Omental fat pad (tissue), 4 donors: ENCODE results near the gene TTLL6. TPM values are rescaled to one million over a fixed set of nuclear protein-coding genes. Genes with fewer than 3 reads are reported as not detected.
"Not testable (repeated sequence)": the region's sequence is repeated elsewhere in the genome, so short reads cannot be mapped to it uniquely, and the experiment has no call there.

Experiments used
- ATAC-seq: fragments of 150-250 bp; one replicate; pipeline ENCODE4 v1.9.1; 2016; ENCODE audit warnings: mild to moderate bottlenecking, moderate library complexity; ENCODE audit not compliant: low FRiP score
- DNase-seq: peaks from one replicate; pipeline ENCODE4 v3.0.0-alpha.2; 2019; ENCODE audit warnings: low spot score
- CTCF ChIP-seq, 3 donors: fragments of 450-650 bp; IDR thresholded peaks; one replicate each; pipeline ENCODE4 v1.5.1; 2016 to 2017; ENCODE audit warnings: antibody characterized with exemption in 3 of 3, mild to moderate bottlenecking in 3 of 3, moderate library complexity in 2 of 3
- total RNA-seq, 4 donors: library from RNA; depleted of rRNA; stranded (reverse); fragments of >200 nt; gene quantifications; one replicate each; pipeline ENCODE4 v1.1.0, GENCODE V29; 2016

TTLL6 gene
- total RNA-seq, 4 donors from 2014 or later = 1.9 TPM; not detected in 3

GRCh38 chr17:48815311-48815710, 1.7 kb downstream of the TTLL6 start:
- ATAC-seq (no peak), DNase-seq (no peak)
- no peak for TF ChIP-seq CTCF (IDR thresholded peaks at IDR 0.05)

GRCh38 chr17:48814504-48814903, 2.5 kb downstream of the TTLL6 start:
- no peak for ATAC-seq
- TF ChIP-seq CTCF (IDR thresholded peaks at IDR 0.05) = no peak
- DNase-seq = no peak

- DNase-seq = no peak
- ATAC-seq = no peak
- TF ChIP-seq CTCF (IDR thresholded peaks at IDR 0.05) = no peak
These were observed 5.0 kb downstream of the TTLL6 start for GRCh38 chr17:48812001-48812400.

GRCh38 chr17:48809182-48809581, 7.8 kb downstream of the TTLL6 start:
- ATAC-seq = no peak
- DNase-seq = no peak
- TF ChIP-seq CTCF (IDR thresholded peaks at IDR 0.05) = no peak

GRCh38 chr17:48804936-48805411, 12.1 kb downstream of the TTLL6 start:
- DNase-seq (peak; percentile 32), ATAC-seq (no peak)

GRCh38 chr17:48800626-48801217, 16.3 kb downstream of the TTLL6 start:
- no peak for ATAC-seq
- no peak for DNase-seq
- TF ChIP-seq CTCF (IDR thresholded peaks at IDR 0.05) = no peak

More at GRCh38 chr17:48804936-48805411, 12.1 kb downstream of the TTLL6 start:
- TF ChIP-seq CTCF (IDR thresholded peaks at IDR 0.05) = peak in 1 of 3 donors; percentile 52

- DNase-seq = no peak
- peak; percentile 24 for ATAC-seq
- no peak for TF ChIP-seq CTCF (IDR thresholded peaks at IDR 0.05)
These were observed 17.8 kb downstream of the TTLL6 start for GRCh38 chr17:48799069-48799723.

GRCh38 chr17:48796163-48796522, 20.9 kb downstream of the TTLL6 start:
- not testable (repeated sequence) for DNase-seq, ATAC-seq
